Mucosa of descending colon (tissue), 3 donors: Measurements from ENCODE around the gene KCNK10. TPM values are rescaled to one million over a fixed set of nuclear protein-coding genes. Genes with fewer than 3 reads are reported as not detected.

Source experiments
- ATAC-seq: fragments of 200-7000 bp; cut with Tn5 transposase; one replicate; pipeline ENCODE4 v1.9.1; 2020; ENCODE audit warnings: mild to moderate bottlenecking, moderate library complexity
- DNase-seq, 3 donors: peaks; one replicate each; pipeline ENCODE4 v3.0.0-alpha.2; 2020
- H3K36me3 ChIP-seq: fragments of 200-600 bp; one replicate; pipeline ENCODE4 v1.8.0; 2021; ENCODE audit warnings: low read depth, mild to moderate bottlenecking
- H3K4me1 ChIP-seq: fragments of 200-600 bp; one replicate; pipeline ENCODE4 v1.8.0; 2021; ENCODE audit warnings: low read depth, mild to moderate bottlenecking
- H3K4me3 ChIP-seq: fragments of 200-600 bp; one replicate; pipeline ENCODE4 v1.8.0; 2021; ENCODE audit warnings: mild to moderate bottlenecking
- H3K9me3 ChIP-seq: fragments of 200-600 bp; one replicate; pipeline ENCODE4 v1.8.0; 2021; ENCODE audit warnings: mild to moderate bottlenecking
- intact Hi-C, 2 donors: fragments of 100-400 bp; cut with DNase I in 1 of 2; cut with micrococcal nuclease in 1 of 2; formaldehyde crosslinking; loops; one replicate each; pipeline versions ENCODE4 v1.11.0 to v1.11.1; 2022; cut with DNase I, micrococcal nuclease
- total RNA-seq, 3 donors: library from RNA; stranded (reverse); fragmentation: NEBNext Ultra II Directional in 2 of 3; extraction: Animal tissue kit (Norgen Biotek cat#: 25700) in 2 of 3; gene quantifications; one replicate each; pipeline versions ENCODE4 v1.2.1 to v1.2.4, GENCODE V29; 2021 to 2023
- TF ChIP-seq, protein P1 (sequence below): fragments of 200-600 bp; IDR thresholded peaks from one replicate; pipeline ENCODE4 v1.8.0; 2022; ENCODE audit warnings: antibody characterized with exemption, mild to moderate bottlenecking
- donor health status: DM: no; HTN: no; CAD: no; lungs with moderate emphysema.
- donor health status: DM: no; HTN: no; CAD: no.
- donor health status: DM: no; HTN: yes; CAD: no.

The KCNK10 gene
- total RNA-seq, 3 donors from 2014 or later, result 1.7 to 2.1 (median 2.0) TPM

- Histone ChIP-seq H3K4me3 (no peak overlapping the region), H3K9me3 (no peaks in the 10 kb centered on the region), H3K36me3 (no peaks in the 10 kb centered on the region), H3K4me1 (peaks cover 13% of the 10 kb centered on the region)
- TF ChIP-seq, protein P1, sequence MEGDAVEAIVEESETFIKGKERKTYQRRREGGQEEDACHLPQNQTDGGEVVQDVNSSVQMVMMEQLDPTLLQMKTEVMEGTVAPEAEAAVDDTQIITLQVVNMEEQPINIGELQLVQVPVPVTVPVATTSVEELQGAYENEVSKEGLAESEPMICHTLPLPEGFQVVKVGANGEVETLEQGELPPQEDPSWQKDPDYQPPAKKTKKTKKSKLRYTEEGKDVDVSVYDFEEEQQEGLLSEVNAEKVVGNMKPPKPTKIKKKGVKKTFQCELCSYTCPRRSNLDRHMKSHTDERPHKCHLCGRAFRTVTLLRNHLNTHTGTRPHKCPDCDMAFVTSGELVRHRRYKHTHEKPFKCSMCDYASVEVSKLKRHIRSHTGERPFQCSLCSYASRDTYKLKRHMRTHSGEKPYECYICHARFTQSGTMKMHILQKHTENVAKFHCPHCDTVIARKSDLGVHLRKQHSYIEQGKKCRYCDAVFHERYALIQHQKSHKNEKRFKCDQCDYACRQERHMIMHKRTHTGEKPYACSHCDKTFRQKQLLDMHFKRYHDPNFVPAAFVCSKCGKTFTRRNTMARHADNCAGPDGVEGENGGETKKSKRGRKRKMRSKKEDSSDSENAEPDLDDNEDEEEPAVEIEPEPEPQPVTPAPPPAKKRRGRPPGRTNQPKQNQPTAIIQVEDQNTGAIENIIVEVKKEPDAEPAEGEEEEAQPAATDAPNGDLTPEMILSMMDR, result no peak
- intact Hi-C loops, result no loop called here
- peak; percentile 84 for ATAC-seq
- no peak for DNase-seq
Observed at GRCh38 chr14:88255798-88256197, 67.3 kb downstream of the KCNK10 start.

DNA sequence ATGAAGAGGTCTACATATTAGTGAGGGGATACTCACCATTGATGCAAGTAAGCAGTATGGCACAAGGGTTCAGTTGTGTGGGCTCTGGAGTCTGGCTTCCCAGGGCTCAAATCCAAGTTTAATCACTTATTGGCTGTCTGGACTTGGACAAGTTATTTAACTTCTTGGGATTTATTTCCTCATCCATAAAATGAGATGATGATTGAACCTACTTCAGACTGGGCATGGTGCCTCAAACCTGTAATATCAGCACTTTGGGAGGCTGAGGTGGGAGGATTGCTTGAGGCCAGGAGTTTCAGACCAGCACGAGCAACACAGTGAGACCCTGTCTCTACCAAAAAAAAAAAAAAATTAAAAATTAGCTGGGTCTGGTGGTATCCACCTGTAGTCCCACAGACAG is 67.9 kb downstream of the KCNK10 start:
- no peaks in the 10 kb centered on the region for H3K36me3 ChIP-seq
- H3K4me3 ChIP-seq, result no peak overlapping the region
- H3K9me3 ChIP-seq, result no peaks in the 10 kb centered on the region
- H3K4me1 ChIP-seq, result peaks cover 13% of the 10 kb centered on the region
- intact Hi-C loops, result no loop called here
- ATAC-seq (peak; percentile 61), DNase-seq (no peak)
- TF ChIP-seq, protein P1, result no peak

DNA sequence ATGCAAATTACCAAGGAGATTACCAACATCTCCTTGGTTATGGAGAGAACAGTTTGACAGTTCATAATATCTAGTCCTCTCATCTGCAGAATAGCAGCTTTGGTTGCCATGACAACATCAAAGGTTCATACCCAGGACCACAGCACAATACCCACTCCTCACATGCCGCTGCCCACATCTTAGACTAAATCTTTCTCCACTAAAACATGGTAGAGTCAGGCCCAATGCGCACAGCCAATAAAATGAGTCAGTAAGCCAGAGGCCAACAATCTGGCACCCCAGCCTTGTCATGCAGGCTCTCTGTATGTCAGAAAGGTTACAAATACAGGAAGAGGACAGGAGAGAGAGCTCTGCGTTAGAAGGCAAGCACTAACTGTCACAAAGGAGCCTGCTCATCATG is 70.6 kb downstream of the KCNK10 start:
- ATAC-seq (no peak), DNase-seq (no peak)
- H3K36me3 ChIP-seq, result no peaks in the 10 kb centered on the region
- no peaks in the 10 kb centered on the region for H3K9me3 ChIP-seq
- TF ChIP-seq, protein P1, result no peak
- no peak overlapping the region for H3K4me3 ChIP-seq
- peaks cover 17% of the 10 kb centered on the region for H3K4me1 ChIP-seq
- intact Hi-C loops, result no loop called here

DNA sequence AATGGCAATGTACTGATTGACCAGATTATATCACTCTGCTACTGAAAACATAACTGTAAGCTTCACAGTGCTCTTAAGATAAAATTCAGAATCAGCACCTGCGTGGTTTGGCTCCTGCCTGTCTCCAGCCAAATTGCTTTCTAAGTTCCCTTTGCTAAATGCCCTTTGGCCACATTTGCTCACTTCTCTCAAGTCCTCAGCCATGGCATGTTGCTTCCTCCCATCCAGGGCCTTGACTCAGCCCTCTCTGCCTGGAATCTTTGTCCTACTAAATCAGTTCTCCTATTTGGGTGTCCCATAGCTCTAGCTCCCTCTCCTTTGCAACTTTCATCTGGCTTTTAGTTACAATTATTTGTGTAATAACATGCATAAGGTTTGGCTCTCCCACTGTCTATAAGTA is 71.4 kb downstream of the KCNK10 start:
- no peak overlapping the region for H3K4me3 ChIP-seq
- intact Hi-C loops, result no loop called here
- TF ChIP-seq, protein P1, result no peak
- no peaks in the 10 kb centered on the region for H3K36me3 ChIP-seq
- no peak for ATAC-seq
- DNase-seq, result no peak
- peaks cover 17% of the 10 kb centered on the region for H3K4me1 ChIP-seq
- H3K9me3 ChIP-seq, result no peaks in the 10 kb centered on the region

GRCh38 chr14:88249266-88249665 is 73.8 kb downstream of the KCNK10 start:
- intact Hi-C loops, result no loop called here
- no peak for ATAC-seq

More at GRCh38 chr14:88249266-88249665, 73.8 kb downstream of the KCNK10 start:
- no peaks in the 10 kb centered on the region for H3K36me3 ChIP-seq
- peaks cover 9% of the 10 kb centered on the region for H3K4me1 ChIP-seq
- H3K9me3 ChIP-seq, result no peaks in the 10 kb centered on the region
- no peak overlapping the region for H3K4me3 ChIP-seq
- no peak for DNase-seq
- TF ChIP-seq, protein P1, result no peak
